Posterior cingulate gyrus (tissue), 11 donors: ENCODE data around the gene C3orf49.

ENCODE experiments used
- DNase-seq, 10 donors: peaks; one replicate each; pipeline versions ENCODE4 v3.0.0 to v3.0.0-alpha.2; 2020 to 2021; ENCODE audit warnings: mixed read lengths in 3 of 10
- intact Hi-C: fragments of 100-400 bp; cut with DNase I; formaldehyde crosslinking; loops from one replicate; pipeline ENCODE4 v1.15.1; 2023

The C3orf49 gene

GRCh38 chr3:63877737-63878393, 58.8 kb downstream of the C3orf49 start:
- DNase-seq, result no peak
- intact Hi-C loops, result no loop called here

GRCh38 chr3:63878394-63879060, 59.4 kb downstream of the C3orf49 start:
- intact Hi-C loops, result no loop called here
- DNase-seq, result no peak

GRCh38 chr3:63880653-63881052, 61.6 kb downstream of the C3orf49 start:
- intact Hi-C loops, result no loop called here
- DNase-seq, result no peak

- intact Hi-C loops, result no loop called here
- DNase-seq, result no peak
Measured at GRCh38 chr3:63886858-63887257, 67.8 kb downstream of the C3orf49 start.

DNA sequence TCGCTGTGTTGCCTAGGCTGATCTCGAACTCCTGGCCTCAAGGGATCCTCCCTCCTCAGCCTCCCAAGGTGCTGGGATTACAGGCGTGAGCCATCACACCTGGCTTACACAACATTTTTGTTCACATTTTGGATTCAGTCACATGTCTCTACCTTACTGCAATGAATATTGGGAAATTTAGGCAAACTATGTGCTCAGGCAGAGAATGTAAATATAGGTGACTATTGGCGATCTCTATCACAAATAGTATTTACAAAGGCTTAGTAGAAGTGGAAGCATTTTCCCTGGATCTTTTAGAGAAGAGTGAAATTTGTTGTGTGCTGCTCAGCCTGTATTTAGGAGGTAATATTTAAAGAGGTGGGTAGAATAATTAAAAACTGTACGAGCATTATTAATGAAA, 72.4 kb downstream of the C3orf49 start:
- no peak for DNase-seq
- intact Hi-C loops, result no loop called here

- no peak for DNase-seq
- intact Hi-C loops, result no loop called here
Measured at GRCh38 chr3:63892773-63893352, 73.8 kb downstream of the C3orf49 start.

DNA sequence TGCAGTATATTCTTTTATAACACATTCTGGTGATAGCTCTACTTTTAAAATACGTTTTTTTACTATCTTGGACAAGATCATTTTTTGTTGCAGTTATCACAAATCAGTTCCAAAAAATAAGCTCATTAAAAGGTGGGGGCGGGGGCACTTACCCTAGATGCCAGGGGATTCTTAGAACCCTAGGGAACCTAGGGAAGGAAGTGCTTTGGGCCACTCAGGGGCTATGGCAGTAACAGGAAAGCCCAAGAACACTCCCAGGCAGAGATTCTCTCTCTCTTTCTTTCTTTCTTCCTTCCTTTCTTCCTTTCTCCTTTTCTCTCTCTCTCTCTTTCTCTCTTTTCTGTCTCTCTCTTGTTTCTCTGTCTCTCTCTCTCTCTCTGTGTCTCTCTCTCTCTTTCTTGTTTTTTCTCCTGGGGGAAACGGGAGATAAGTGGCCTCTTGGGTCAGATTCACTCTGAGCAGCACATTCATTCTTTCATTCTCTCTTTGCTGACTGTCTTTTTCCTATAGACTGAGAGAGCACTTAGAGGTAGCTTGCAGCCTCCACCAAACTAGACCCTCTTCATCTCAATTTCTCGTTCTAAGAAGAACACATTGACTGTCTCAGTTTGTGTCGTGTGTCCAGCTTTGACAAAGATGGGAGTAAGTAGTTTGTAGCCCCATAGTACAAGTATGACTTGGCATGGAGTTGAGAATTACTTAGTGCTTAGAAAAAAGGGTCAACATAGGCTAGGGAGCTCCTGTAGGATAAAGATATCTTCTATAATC, 76.5 kb downstream of the C3orf49 start:
- intact Hi-C loops, result no loop called here
- no peak for DNase-seq

DNA sequence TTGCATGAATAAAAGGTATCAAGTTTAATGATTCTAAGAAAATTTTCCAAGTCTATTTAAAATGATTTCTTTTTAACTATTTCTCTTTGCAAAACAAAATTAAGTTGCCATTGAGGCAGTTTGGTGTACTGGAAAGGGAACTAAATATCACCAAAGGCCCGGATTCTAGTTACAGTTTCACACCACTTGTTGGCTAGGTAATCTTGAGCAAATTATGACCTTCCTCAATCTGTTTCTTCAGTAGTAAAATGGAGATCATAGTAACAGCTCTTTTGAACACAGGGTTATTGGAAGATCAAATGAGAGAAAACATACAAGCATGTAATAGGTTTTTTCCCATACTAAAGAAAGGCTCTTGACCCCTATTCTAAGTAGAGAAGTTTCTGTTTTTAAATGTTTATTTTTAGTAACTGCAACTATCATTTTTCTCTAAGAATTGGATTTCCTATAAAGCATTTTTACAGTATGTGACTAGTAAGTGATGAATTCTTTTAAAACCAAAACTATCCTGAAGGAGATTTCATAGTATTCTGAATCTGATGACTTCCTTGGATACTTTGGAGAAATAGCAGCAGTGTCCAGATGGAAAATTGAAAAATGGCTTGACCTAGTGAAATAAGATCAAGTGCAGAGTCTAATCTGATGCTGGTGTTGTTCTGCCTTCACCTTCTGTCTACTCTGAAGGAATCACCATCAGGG, 77.4 kb downstream of the C3orf49 start:
- intact Hi-C loops, result no loop called here
- no peak for DNase-seq
